Keratinocyte (primary cell): Measurements from ENCODE around the gene HSD17B4. TPM values are rescaled to one million over a fixed set of nuclear protein-coding genes. Genes with fewer than 3 reads are reported as not detected.

Source experiments
- DNase-seq: peaks from one replicate; pipeline ENCODE4 v3.0.0-alpha.2; 2011; ENCODE audit warnings: low read depth, missing footprints, low spot score
- FAIRE-seq: peaks from 2 replicates; lab custom pipeline; 2011; peaks lifted over from hg19 to GRCh38; lab: Jason Lieb, UNC
- H2AFZ ChIP-seq: 2 replicates; pipeline ENCODE4 v1.6.0; 2012; ENCODE audit warnings: low read length, control low read depth, inconsistent platforms; ENCODE audit not compliant: control insufficient read depth
- H3K27ac ChIP-seq: 2 replicates; pipeline ENCODE4 v1.5.1; 2011; ENCODE audit warnings: low read length; ENCODE audit not compliant: control insufficient read depth, insufficient read depth
- H3K27me3 ChIP-seq: 3 replicates; pipeline ENCODE4 v1.6.0; 2011; ENCODE audit warnings: low read length; ENCODE audit not compliant: control insufficient read depth, insufficient read depth; ENCODE audit errors: extremely low read depth
- H3K36me3 ChIP-seq, 2 experiments: 2 replicates in 1 of 2; 3 replicates in 1 of 2; pipeline ENCODE4 v1.5.1; 2011; ENCODE audit warnings: low read length in 2 of 2, mild to moderate bottlenecking in 1 of 2; ENCODE audit not compliant: control insufficient read depth in 2 of 2, insufficient read depth in 2 of 2; ENCODE audit errors: extremely low read depth in 1 of 2
- H3K4me1 ChIP-seq: 3 replicates; pipeline ENCODE4 v1.5.1; 2011; ENCODE audit warnings: low read length; ENCODE audit not compliant: control insufficient read depth, insufficient read depth; ENCODE audit errors: extremely low read depth
- H3K4me2 ChIP-seq: 3 replicates; pipeline ENCODE4 v1.6.0; 2011; ENCODE audit warnings: low read depth, low read length; ENCODE audit not compliant: control insufficient read depth, insufficient read depth; ENCODE audit errors: extremely low read depth
- H3K4me3 ChIP-seq, 3 experiments: fragments of 200-600 bp in 1 of 3; sonication (generic) in 1 of 3; 2 replicates in 2 of 3; 3 replicates in 1 of 3; pipeline ENCODE4 v1.5.1; 2011 to 2016; ENCODE audit warnings: low read length in 3 of 3, mild to moderate bottlenecking in 3 of 3, control low read depth in 2 of 3, inconsistent platforms in 1 of 3, low read depth in 1 of 3, mixed read lengths in 1 of 3, mixed run types in 1 of 3, moderate library complexity in 1 of 3; ENCODE audit not compliant: control insufficient read depth in 2 of 3, insufficient read depth in 2 of 3; ENCODE audit errors: extremely low read depth in 1 of 3
- H3K79me2 ChIP-seq: 2 replicates; pipeline ENCODE4 v1.6.0; 2012; ENCODE audit warnings: low read length; ENCODE audit not compliant: control insufficient read depth, insufficient read depth
- H3K9ac ChIP-seq: 3 replicates; pipeline ENCODE4 v1.6.0; 2011; ENCODE audit warnings: low read length; ENCODE audit not compliant: control insufficient read depth, insufficient read depth; ENCODE audit errors: extremely low read depth
- H3K9me1 ChIP-seq: 3 replicates; pipeline ENCODE4 v1.6.0; 2011; ENCODE audit warnings: low read length; ENCODE audit not compliant: control insufficient read depth, insufficient read depth; ENCODE audit errors: extremely low read depth
- H3K9me3 ChIP-seq: 2 replicates; pipeline ENCODE4 v1.5.1; 2012; ENCODE audit warnings: low read depth, low read length; ENCODE audit not compliant: control insufficient read depth
- H4K20me1 ChIP-seq: 3 replicates; pipeline ENCODE4 v1.6.0; 2011; ENCODE audit warnings: low read length; ENCODE audit not compliant: control insufficient read depth, insufficient read depth; ENCODE audit errors: extremely low read depth
- EZH2 ChIP-seq: IDR thresholded peaks from one replicate; pipeline ENCODE4 v1.6.1; 2012; ENCODE audit warnings: inconsistent platforms, mild to moderate bottlenecking, low read length, moderate library complexity
- dilution Hi-C: fragments of 300-500 bp; cut with MboI; formaldehyde crosslinking; loops from one replicate; pipeline ENCODE4 v1.7.0; 2020; ENCODE audit warnings: low sequenced_read_pairs; ENCODE audit not compliant: extremely low pct_ligation_motif_present
- polyA plus RNA-seq, 5 experiments: library from polyadenylated mRNA; depleted of rRNA in 3 of 5; stranded (reverse) in 3 of 5; stranded (forward) in 1 of 5; unstranded in 1 of 5; fragments of >200 nt; gene quantifications; 1 replicate in 1 of 5; 2 replicates in 3 of 5; 3 replicates in 1 of 5; pipeline versions ENCODE4 v1.2.1 to v1.2.3, GENCODE V29; 2011 to 2012; ENCODE audit warnings: missing spikeins in 2 of 5, low read depth in 1 of 5, low replicate concordance in 1 of 5
- TF ChIP-seq, protein P1 (sequence below), 3 experiments: IDR thresholded peaks in 1 of 3; conservative IDR thresholded peaks in 1 of 3; optimal IDR thresholded peaks in 1 of 3; 2 replicates in 2 of 3; 3 replicates in 1 of 3; pipeline versions ENCODE3 to v1.5.1; 2011; ENCODE audit warnings: low read length in 3 of 3, mild to moderate bottlenecking in 3 of 3, moderate library complexity in 2 of 3, control low read depth in 1 of 3, inconsistent platforms in 1 of 3; ENCODE audit not compliant: insufficient read depth in 2 of 3; ENCODE audit errors: extremely low read depth in 1 of 3

HSD17B4 gene
- polyA plus RNA-seq, 1 donor (not counting 4 experiments of a cell fraction or from before 2014, with no cell fraction given) = 154 TPM

DNA sequence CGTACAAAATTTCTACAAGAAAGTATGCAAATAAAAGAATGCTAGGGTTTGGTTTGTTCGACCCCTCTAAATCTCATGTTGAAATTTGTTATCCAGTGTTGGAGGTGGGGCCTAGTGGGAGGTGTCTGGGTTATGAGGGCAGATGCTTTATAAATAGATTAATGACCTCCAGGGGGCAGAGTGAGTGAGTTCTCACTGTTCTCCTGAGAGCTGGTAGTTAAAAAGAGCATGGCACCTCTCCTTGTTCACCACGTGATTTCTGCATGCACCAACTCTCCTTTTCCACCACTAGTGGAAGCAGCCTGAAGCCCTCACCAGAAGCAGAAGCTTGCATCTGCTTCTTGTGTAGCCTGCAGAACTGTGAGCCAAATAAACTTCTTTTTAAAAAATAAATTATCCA lies 126.6 kb downstream of the HSD17B4 start:
- DNase-seq = no peak
- Histone ChIP-seq H3K36me3 (no peaks in the 10 kb centered on the region), H3K4me1 (no peaks in the 10 kb centered on the region), H3K27ac (no peak overlapping the region), H3K27me3 (no peaks in the 10 kb centered on the region), H3K4me2 (no peak overlapping the region), H3K4me3 (no peak overlapping the region), H3K9ac (no peak overlapping the region), H3K9me1 (no peaks in the 10 kb centered on the region), H2AFZ (no peak overlapping the region), H3K9me3 (no peaks in the 10 kb centered on the region), H4K20me1 (no peaks in the 10 kb centered on the region), H3K79me2 (no peaks in the 10 kb centered on the region)
- FAIRE-seq = no peak
- dilution Hi-C loops = no loop called here
- TF ChIP-seq EZH2 = no peak
- TF ChIP-seq, protein P1, sequence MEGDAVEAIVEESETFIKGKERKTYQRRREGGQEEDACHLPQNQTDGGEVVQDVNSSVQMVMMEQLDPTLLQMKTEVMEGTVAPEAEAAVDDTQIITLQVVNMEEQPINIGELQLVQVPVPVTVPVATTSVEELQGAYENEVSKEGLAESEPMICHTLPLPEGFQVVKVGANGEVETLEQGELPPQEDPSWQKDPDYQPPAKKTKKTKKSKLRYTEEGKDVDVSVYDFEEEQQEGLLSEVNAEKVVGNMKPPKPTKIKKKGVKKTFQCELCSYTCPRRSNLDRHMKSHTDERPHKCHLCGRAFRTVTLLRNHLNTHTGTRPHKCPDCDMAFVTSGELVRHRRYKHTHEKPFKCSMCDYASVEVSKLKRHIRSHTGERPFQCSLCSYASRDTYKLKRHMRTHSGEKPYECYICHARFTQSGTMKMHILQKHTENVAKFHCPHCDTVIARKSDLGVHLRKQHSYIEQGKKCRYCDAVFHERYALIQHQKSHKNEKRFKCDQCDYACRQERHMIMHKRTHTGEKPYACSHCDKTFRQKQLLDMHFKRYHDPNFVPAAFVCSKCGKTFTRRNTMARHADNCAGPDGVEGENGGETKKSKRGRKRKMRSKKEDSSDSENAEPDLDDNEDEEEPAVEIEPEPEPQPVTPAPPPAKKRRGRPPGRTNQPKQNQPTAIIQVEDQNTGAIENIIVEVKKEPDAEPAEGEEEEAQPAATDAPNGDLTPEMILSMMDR (optimal IDR thresholded peaks at IDR 0.05 in 1 of 3, IDR thresholded peaks at IDR 0.05 in 1 of 3, conservative IDR thresholded peaks at IDR 0.05 in 1 of 3; ENCODE audit: extremely low read depth in 1 of 3, insufficient read depth in 2 of 3, low read length in 3 of 3) = peak in 2 of 3 experiments; percentile 20 to 26

- Histone ChIP-seq H3K27me3 (no peaks in the 10 kb centered on the region), H3K9ac (no peak overlapping the region), H3K4me2 (no peak overlapping the region), H3K27ac (no peak overlapping the region), H3K4me1 (no peaks in the 10 kb centered on the region), H4K20me1 (no peaks in the 10 kb centered on the region), H3K9me1 (no peaks in the 10 kb centered on the region), H3K4me3 (no peak overlapping the region), H3K36me3 (no peaks in the 10 kb centered on the region), H2AFZ (no peak overlapping the region), H3K79me2 (no peaks in the 10 kb centered on the region), H3K9me3 (no peaks in the 10 kb centered on the region)
- DNase-seq (no peak), FAIRE-seq (no peak)
- TF ChIP-seq, protein P1 (optimal IDR thresholded peaks at IDR 0.05 in 1 of 3, IDR thresholded peaks at IDR 0.05 in 1 of 3, conservative IDR thresholded peaks at IDR 0.05 in 1 of 3; ENCODE audit: extremely low read depth in 1 of 3, insufficient read depth in 2 of 3, low read length in 3 of 3) = no peak
- no peak for TF ChIP-seq EZH2
- dilution Hi-C loops = no loop called here
These were observed 130.7 kb downstream of the HSD17B4 start for GRCh38 chr5:119582987-119583386.
